Measurements from ENCODE around the gene TMEM50B.
"Not testable (repeated sequence)": the region's sequence is repeated elsewhere in the genome, so short reads cannot be mapped to it uniquely, and the experiment has no call there.

TMEM50B gene

GRCh38 chr21:33477066-33477465 is 2.7 kb downstream of the TMEM50B start:
- DNase-seq: no peak

GRCh38 chr21:33473344-33473743 is 6.4 kb downstream of the TMEM50B start:
- no peak for DNase-seq

- DNase-seq: no peak
These were observed 9.1 kb downstream of the TMEM50B start for GRCh38 chr21:33470701-33471100.

- not testable (repeated sequence) for DNase-seq
These were observed 10.6 kb downstream of the TMEM50B start for GRCh38 chr21:33469183-33469582.

DNA sequence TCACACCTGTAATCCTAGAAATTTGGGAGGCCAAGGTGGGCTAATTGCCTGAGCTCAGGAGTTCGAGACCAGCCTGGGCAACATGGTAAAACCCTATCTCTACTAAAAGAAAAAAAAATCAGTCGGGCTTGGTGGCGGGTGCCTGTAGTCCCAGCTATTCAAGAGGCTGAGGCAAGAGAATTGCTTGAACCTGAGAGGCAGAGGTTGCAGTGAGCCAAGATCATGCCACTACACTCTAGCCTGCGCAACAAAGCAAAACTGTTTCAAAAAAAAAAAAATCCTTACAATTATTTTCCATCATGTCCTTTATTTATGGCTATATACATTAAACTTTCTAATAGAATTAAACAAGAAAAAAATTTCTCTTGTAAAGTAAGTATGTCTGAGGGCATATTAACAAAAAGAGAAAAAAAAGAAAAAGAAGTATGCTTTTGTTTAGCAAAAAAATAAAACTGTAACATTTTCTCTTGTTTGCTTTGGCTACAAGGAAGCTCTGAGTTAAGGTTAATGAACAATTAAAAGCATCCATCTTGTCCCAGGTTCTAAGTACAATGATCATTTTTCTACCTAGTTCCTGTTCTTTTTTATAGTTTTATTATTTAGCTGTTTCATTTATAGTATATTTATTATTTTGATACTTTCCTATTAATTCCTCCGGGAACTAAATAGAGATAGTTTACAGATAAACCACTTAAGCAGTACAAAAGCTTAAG is 18.1 kb downstream of the TMEM50B start:
- no peak for DNase-seq

GRCh38 chr21:33458861-33459260 is 20.9 kb downstream of the TMEM50B start:
- no peak for DNase-seq

- no peak for DNase-seq
These were observed 23.9 kb downstream of the TMEM50B start for GRCh38 chr21:33455686-33456446.

DNA sequence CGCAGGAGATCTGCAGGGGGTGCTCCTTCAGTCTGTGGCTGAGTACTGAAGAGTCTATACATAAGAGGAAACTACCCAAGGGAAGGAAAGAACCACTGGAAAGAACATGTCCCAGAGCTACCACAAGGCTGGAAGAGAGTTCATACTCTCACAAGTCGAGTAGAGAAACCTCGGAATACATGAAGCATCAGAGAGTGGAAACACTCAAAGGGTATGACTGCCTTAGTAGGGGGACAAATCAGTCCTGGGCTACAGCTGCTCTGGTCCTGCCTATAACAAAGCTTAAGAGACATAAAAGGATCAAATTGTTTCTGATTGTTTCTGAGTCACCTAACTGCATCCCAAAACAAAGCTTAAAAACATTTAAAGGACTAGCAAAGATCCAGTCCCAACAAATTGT is 27.4 kb downstream of the TMEM50B start:
- no peak for DNase-seq

DNA sequence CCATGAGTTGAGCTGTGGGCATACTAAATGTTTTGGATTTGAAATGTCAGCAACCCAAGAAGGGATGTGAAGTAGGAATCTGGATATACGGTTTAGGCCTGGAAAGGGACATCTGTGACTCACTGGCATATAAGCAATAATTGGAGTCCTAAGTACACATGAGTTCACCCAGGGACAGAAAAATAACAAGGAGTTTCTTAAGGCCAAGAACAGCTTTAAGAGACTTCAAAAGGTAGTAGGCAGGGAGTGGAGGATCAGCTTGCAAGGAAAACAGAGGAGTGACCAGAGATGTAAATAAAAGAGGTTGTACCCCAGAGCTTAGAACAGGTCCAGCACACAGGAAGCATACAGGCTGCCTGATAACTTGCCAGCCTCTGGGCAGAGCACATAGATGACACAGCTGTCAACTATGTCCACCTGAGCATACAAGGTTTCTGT is 28.1 kb downstream of the TMEM50B start:
- DNase-seq: no peak

GRCh38 chr21:33449616-33450015 is 30.2 kb downstream of the TMEM50B start:
- no peak for DNase-seq

DNA sequence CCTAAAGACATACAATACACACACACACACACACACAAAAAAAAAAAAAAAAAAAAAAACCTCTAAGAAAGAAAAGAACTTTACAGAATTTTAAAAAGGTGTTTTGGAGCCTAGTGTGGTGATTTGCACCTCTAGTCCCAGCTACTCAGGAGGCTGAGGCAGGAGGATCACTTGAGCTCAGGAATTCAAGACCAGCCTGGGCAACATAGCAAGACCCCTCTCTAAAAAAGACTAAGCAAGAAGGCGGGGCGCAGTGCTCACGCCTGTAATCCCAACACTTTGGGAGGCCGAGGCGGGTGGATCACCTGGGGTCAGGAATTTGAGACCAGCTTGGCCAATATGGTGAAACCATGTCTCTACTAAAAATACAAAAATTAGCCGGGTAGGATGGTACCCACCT is 33.2 kb downstream of the TMEM50B start:
- not testable (repeated sequence) for DNase-seq

- DNase-seq: no peak
These were observed 35.3 kb downstream of the TMEM50B start for GRCh38 chr21:33444499-33444898.

DNA sequence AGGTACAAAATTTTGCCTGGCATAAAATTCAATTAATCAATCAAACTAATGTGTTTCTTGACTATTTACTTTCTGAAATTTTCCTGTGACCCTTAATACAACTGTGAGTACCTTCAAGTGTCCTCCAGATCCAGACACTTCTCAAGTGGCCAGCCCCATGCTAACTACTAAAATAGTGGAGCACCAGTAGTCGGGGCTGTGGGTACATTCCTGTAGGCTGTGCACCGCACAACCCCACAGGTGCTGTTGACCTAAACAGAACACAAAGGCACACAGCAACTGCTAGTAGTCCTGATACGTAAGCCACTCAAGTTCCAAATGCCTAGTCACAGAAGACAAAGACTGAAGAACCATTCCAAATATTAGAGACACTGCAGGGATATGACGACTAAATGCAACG is 36.6 kb downstream of the TMEM50B start:
- no peak for DNase-seq

DNA sequence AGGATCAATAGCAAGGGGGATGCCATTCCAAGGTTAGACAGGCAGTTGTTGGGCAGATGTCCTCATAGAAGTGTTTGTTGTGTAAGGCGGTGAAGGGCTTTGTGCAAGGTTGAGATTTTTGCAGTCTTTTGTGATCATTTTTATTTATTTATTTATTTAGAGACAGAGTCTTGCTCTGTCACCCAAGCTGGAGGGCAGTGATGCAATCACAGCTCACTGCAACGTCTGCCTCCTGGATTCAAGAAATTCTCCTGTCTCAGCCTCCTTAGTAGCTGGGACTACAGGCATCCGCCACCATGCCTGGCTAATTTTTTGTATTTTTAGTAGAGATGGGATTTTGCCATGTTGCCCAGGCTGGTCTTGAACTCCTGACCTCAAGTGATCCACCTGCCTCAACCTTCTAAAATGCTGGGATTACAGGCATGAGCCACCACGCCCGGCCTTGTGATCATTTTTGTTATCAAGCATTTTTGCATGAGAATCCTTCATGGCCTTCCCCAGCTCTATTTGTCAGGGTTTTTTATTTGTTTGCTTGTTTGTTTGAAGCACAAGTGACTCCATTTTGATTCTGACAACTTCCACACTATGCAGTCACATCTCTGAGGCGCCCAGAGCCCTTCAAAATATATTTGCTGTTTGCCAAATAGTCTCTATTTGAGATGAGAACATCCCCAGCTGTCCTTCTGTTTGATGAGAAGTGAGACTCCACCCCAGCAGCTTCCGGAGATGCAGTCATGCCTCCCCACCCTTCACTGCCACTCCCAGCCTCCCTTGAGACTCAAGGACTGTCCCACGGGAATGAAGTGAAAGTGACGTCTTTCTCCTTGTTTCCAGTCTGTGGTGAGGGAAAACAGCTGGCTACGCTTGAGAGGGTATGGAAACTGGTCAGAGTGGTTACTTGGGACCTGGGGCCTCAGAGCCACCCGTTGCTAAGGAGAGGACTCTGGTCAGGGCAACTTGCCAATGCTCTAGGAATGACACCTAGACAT is 38.0 kb downstream of the TMEM50B start:
- DNase-seq: peak; percentile 77

- no peak for DNase-seq
These were observed 42.6 kb downstream of the TMEM50B start for GRCh38 chr21:33437140-33437539.

DNA sequence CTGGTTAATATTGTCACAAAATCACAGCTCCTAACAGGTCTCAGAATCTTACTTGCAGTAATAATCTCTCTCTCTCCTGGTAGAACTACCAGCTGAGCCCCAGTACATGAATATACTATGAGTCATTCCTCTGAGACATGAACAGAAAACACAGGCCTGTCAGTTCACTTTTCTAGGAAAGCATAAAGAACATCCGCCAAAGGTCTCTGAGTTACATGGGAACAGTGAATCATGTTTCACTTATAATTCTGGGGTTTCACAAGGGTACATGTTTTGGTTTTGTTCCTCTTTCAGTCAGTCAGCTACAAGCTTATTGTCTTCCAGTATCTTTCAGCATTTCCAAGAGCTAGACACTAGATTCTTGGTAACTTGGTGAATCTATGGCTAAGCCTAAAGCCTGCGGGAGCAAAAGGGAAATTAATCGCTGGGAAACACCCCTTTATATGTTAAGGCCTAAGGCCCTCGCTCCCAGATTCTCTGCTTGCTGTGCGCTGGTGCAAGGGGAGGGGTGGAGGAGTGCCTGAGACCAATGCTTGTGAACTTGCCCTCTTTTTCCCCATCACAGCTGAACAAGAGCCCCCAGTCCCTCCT is 44.9 kb downstream of the TMEM50B start:
- DNase-seq: no peak

- DNase-seq: no peak
These were observed 46.2 kb downstream of the TMEM50B start for GRCh38 chr21:33433425-33434114.

- no peak for DNase-seq
These were observed 46.8 kb downstream of the TMEM50B start for GRCh38 chr21:33433001-33433400.

- no peak for DNase-seq
These were observed 47.3 kb downstream of the TMEM50B start for GRCh38 chr21:33432496-33432895.

- no peak for DNase-seq
These were observed 48.9 kb downstream of the TMEM50B start for GRCh38 chr21:33430858-33431257.

DNA sequence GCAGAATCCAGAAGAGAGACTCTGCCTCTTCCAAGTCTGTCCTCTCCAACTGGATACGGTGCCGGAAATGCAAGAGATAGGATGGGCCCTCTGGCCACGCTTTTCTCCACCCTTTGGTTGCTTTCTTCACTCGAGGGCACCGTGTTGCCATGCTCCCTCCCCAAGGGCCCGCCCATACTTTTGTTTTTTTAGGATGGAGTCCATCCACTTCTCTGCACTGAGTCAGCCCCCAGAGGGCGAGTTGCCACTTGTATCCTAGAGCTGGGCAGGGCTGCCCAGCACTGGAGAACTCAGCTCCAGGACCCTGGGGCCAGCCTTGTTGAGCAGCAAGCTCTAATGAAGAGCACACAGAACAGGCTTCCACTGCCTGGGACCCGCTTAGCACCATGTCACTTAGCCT is 51.1 kb downstream of the TMEM50B start:
- DNase-seq: no peak

DNA sequence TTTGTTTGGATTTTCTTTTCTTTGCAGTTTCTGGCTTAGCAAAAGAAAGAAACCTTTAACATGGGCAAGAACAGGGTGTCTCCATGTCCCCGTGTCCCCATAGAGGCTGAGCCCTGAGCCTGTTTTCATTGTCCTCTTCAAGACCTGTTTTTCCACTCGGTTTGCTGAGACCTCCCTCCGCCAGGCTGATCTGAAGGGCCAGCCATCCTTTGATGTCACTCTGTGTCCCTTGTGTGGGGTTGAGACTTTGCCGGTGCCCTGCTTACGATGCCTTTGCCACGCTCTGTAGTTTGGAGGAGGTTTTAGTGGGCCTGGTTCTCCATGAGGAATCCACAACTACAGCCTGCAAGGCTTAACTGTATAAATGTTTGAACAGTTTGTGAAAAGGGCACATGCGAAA is 52.7 kb downstream of the TMEM50B start:
- DNase-seq: no peak

Data from NCI-H2107 (cell line).